SK-N-SH (cell line): Measurements from ENCODE around the gene SLC35A3. TPM values are rescaled to one million over a fixed set of nuclear protein-coding genes. Genes with fewer than 3 reads are reported as not detected.

Experiments used
- CTCF ChIA-PET: fragments of 300-600, 350-600 bp; formaldehyde crosslinking; extraction: SDS; loops from one replicate; lab custom pipeline; 2021; lab: Yijun Ruan, JAX
- POLR2A ChIA-PET: fragments of 350-600 bp; sonication (Branson Sonifier 250); formaldehyde crosslinking; extraction: SDS; loops from one replicate; lab custom pipeline; 2020; ENCODE audit warnings: antibody characterized with exemption, inconsistent platforms; lab: Yijun Ruan, JAX
- DNase-seq: peaks from one replicate; pipeline ENCODE4 v3.0.0; 2012
- H2AFZ ChIP-seq: fragments of 200-600 bp; sonication (generic); 2 replicates; pipeline ENCODE4 v1.8.1; 2016; ENCODE audit warnings: antibody characterized with exemption, mild to moderate bottlenecking, low read depth
- H3F3A ChIP-seq: fragments of 200-600 bp; sonication (generic); replicated peaks from 2 replicates; pipeline ENCODE3; 2016; ENCODE audit warnings: antibody characterized with exemption, mild to moderate bottlenecking; ENCODE audit not compliant: insufficient read depth
- H3K27ac ChIP-seq, 2 experiments: fragments of 200-500 bp in 1 of 2; fragments of 200-600 bp in 1 of 2; sonication (Bioruptor generic) in 1 of 2; sonication (generic), shearing (Covaris generic) in 1 of 2; 2 replicates each; pipeline versions ENCODE4 v1.5.1 to v1.6.1; 2014 to 2016; ENCODE audit warnings: low read depth in 2 of 2, inconsistent platforms in 1 of 2, low read length in 1 of 2, mild to moderate bottlenecking in 1 of 2, mixed read lengths in 1 of 2
- H3K27me3 ChIP-seq: fragments of 200-600 bp; sonication (generic), shearing (Covaris generic); 2 replicates; pipeline ENCODE4 v1.6.1; 2016; ENCODE audit warnings: mixed run types; ENCODE audit not compliant: insufficient read depth
- H3K36me3 ChIP-seq, 2 experiments: fragments of 200-500 bp in 1 of 2; fragments of 200-600 bp in 1 of 2; sonication (Bioruptor generic) in 1 of 2; sonication (generic) in 1 of 2; replicated peaks in 1 of 2; 2 replicates each; pipeline versions ENCODE3 to v1.5.1; 2014 to 2016; ENCODE audit warnings: low read length in 1 of 2, mild to moderate bottlenecking in 1 of 2; ENCODE audit not compliant: insufficient read depth in 2 of 2, control insufficient read depth in 1 of 2
- H3K4me1 ChIP-seq, 2 experiments: fragments of 200-500 bp in 1 of 2; fragments of 200-600 bp in 1 of 2; sonication (Bioruptor generic) in 1 of 2; sonication (generic), shearing (Covaris generic) in 1 of 2; 2 replicates each; pipeline versions ENCODE4 v1.5.1 to v1.6.1; 2014 to 2016; ENCODE audit warnings: low read depth in 1 of 2, low read length in 1 of 2, mixed run types in 1 of 2; ENCODE audit not compliant: insufficient read depth in 2 of 2, control insufficient read depth in 1 of 2
- H3K4me2 ChIP-seq: fragments of 200-600 bp; sonication (generic), shearing (Covaris generic); 2 replicates; pipeline ENCODE4 v1.6.1; 2017; ENCODE audit warnings: mixed run types
- H3K4me3 ChIP-seq, 2 experiments: fragments of 200-500 bp in 1 of 2; fragments of 200-600 bp in 1 of 2; sonication (Bioruptor generic) in 1 of 2; sonication (generic), shearing (Covaris generic) in 1 of 2; 2 replicates each; pipeline versions ENCODE4 v1.5.1 to v1.8.1; 2014 to 2016; ENCODE audit warnings: low read depth in 2 of 2, inconsistent platforms in 1 of 2, low read length in 1 of 2, mild to moderate bottlenecking in 1 of 2, mixed read lengths in 1 of 2, moderate library complexity in 1 of 2
- H3K79me2 ChIP-seq: fragments of 200-600 bp; sonication (generic); 2 replicates; pipeline ENCODE4 v1.8.1; 2017; ENCODE audit warnings: mild to moderate bottlenecking; ENCODE audit not compliant: insufficient read depth
- H3K9ac ChIP-seq: fragments of 200-600 bp; sonication (generic); 2 replicates; pipeline ENCODE4 v1.6.1; 2017; ENCODE audit warnings: mixed run types
- H3K9me2 ChIP-seq: fragments of 200-600 bp; sonication (generic); 2 replicates; pipeline ENCODE4 v1.6.1; 2017; ENCODE audit warnings: mixed run types
- H3K9me3 ChIP-seq: fragments of 200-600 bp; sonication (generic); 2 replicates; pipeline ENCODE4 v1.6.1; 2017; ENCODE audit warnings: mixed run types, mild to moderate bottlenecking, moderate library complexity
- H4K20me1 ChIP-seq: fragments of 200-600 bp; sonication (generic); 2 replicates; pipeline ENCODE4 v1.6.1; 2017; ENCODE audit warnings: mild to moderate bottlenecking, mixed run types; ENCODE audit not compliant: insufficient read depth
- CHD2 ChIP-seq: fragments of 150-350 bp; IDR thresholded peaks from 2 replicates; pipeline ENCODE4 v1.6.1; 2018; ENCODE audit warnings: low read length; ENCODE audit not compliant: partially characterized antibody
- EZH2phosphoT487 ChIP-seq: fragments of 200-600 bp; sonication (generic); IDR thresholded peaks from 2 replicates; pipeline ENCODE4 v1.6.1; 2017; ENCODE audit warnings: low read depth, mixed run types, mild to moderate bottlenecking, antibody characterized with exemption, moderate library complexity, borderline replicate concordance
- FOSL2 ChIP-seq: IDR thresholded peaks from 2 replicates; pipeline ENCODE4 v1.4.0; 2012; ENCODE audit warnings: low read depth, mild to moderate bottlenecking, moderate library complexity, borderline replicate concordance
- FOXJ3 ChIP-seq: sonication (generic); formaldehyde crosslinking; IDR thresholded peaks from 2 replicates; pipeline ENCODE4 v1.5.1; 2020; ENCODE audit warnings: mild to moderate bottlenecking, missing genetic modification reagents
- FOXM1 ChIP-seq: IDR thresholded peaks from 2 replicates; pipeline ENCODE4 v1.4.0; 2012; ENCODE audit warnings: low read depth, mild to moderate bottlenecking
- GABPA ChIP-seq: IDR thresholded peaks from 2 replicates; pipeline ENCODE4 v1.4.0; 2012; ENCODE audit warnings: low read depth, mild to moderate bottlenecking
- MEF2A ChIP-seq: IDR thresholded peaks from 2 replicates; pipeline ENCODE4 v1.4.0; 2012; ENCODE audit warnings: low read depth, borderline replicate concordance
- NRF1 ChIP-seq: IDR thresholded peaks from 2 replicates; pipeline ENCODE4 v1.6.1; 2012; ENCODE audit warnings: low read depth, mild to moderate bottlenecking, low read length
- RAD21 ChIP-seq: IDR thresholded peaks from 2 replicates; pipeline ENCODE4 v1.6.1; 2012; ENCODE audit warnings: mild to moderate bottlenecking, low read length
- RXRA ChIP-seq: IDR thresholded peaks from 2 replicates; pipeline ENCODE4 v1.4.0; 2012; ENCODE audit warnings: low read depth, mild to moderate bottlenecking, borderline replicate concordance
- SIN3A ChIP-seq: IDR thresholded peaks from 2 replicates; pipeline ENCODE4 v1.6.1; 2012; ENCODE audit warnings: low read depth, mild to moderate bottlenecking, low read length, moderate library complexity, borderline replicate concordance
- SMC3 ChIP-seq: IDR thresholded peaks from 2 replicates; pipeline ENCODE4 v1.6.1; 2012; ENCODE audit warnings: low read depth, low read length, improper control_type of control experiment
- TCF12 ChIP-seq: IDR thresholded peaks from 2 replicates; pipeline ENCODE4 v1.4.0; 2012
- TEAD4 ChIP-seq: IDR thresholded peaks from 2 replicates; pipeline ENCODE4 v1.4.0; 2012; ENCODE audit warnings: mild to moderate bottlenecking, borderline replicate concordance; ENCODE audit not compliant: insufficient read depth
- YY1 ChIP-seq: IDR thresholded peaks from 2 replicates; pipeline ENCODE4 v1.4.0; 2012; ENCODE audit warnings: low read depth, mild to moderate bottlenecking
- WGBS: methylation state at CpG from one replicate; pipeline ENCODE4 v1.1.6; 2017; ENCODE audit warnings: low lambda C conversion rate; 5-methylcytosine and 5-hydroxymethylcytosine counted together
- polyA plus RNA-seq, 3 experiments: library from polyadenylated mRNA; depleted of rRNA; stranded (reverse); fragments of >200 nt; gene quantifications; 2 replicates each; pipeline ENCODE4 v1.2.3, GENCODE V29; 2012
- TF ChIP-seq, protein P1 (sequence below): IDR thresholded peaks from 2 replicates; pipeline ENCODE4 v1.6.1; 2012; ENCODE audit warnings: mild to moderate bottlenecking, low read depth, low read length, moderate library complexity
- TF ChIP-seq, protein P2 (sequence below): fragments of 200-600 bp; sonication (generic); IDR thresholded peaks from 2 replicates; pipeline ENCODE4 v1.6.1; 2017; ENCODE audit warnings: antibody characterized with exemption, mild to moderate bottlenecking, moderate library complexity
- TF ChIP-seq, protein P3 (sequence below): IDR thresholded peaks from 2 replicates; pipeline ENCODE4 v1.4.0; 2012; ENCODE audit warnings: low read depth, borderline replicate concordance
- TF ChIP-seq, protein P4 (sequence below): IDR thresholded peaks from 2 replicates; pipeline ENCODE4 v1.4.0; 2012; ENCODE audit warnings: low read depth, borderline replicate concordance
- TF ChIP-seq, protein P5 (sequence below): fragments of 150-350 bp; IDR thresholded peaks from 2 replicates; pipeline ENCODE4 v1.6.1; 2017; ENCODE audit warnings: antibody characterized with exemption, low read length, low read depth, borderline replicate concordance
- TF ChIP-seq, protein P6 (sequence below): IDR thresholded peaks from 2 replicates; pipeline ENCODE4 v1.4.0; 2012; ENCODE audit warnings: low read depth

The SLC35A3 gene
- polyA plus RNA-seq (2012; rRNA removed) = 5.7 and 7.4 TPM in 2 replicates
- 8.0 and 8.1 TPM in 2 replicates for polyA plus RNA-seq (2012; cell fraction: cytosol; rRNA removed)
- 7.0 and 12.4 TPM in 2 replicates for polyA plus RNA-seq (2012; cell fraction: nucleus; rRNA removed)

DNA sequence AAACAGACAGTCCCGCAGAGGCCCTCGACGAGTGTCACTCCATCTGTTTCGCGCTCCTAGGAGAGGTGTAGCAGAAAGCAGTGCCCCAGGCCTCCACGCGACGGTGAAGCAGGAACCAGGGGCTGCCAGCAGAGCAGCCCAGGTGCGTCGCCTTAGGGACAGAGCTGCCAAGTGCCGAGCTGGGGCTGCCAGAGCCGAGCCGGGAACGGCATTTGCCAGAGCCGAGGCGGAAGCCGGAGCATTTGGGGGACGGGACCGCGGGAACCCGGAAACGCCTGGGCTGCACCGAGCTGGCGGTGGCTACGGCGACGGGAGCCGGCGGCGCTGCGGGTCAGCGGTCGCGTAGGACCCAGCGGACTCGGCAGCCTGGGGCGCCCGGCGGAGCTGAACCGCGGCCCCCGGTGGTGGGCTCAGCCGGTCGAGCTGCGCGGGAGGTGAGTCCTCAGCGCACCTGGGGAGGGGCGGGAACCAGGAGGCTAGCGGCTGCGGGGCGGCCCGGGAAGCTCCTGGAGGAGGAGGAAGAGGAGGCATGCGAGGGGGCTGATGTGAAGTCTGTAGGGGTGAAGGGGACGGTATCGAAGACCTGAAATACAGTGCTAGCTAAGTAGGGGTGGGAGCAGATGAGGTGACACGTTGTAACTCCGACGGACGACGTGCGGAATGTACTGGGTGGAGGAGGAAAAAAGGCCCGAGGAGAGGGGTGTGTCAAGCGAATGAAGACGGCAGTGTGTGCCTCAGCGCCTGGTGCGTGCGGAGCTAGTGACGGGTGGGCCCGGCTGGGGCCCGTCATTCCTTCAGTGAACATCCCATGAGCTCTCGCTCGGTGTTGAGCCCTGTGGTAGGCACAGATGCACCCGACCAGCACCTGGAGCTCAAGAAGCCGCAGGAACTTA is at the start of gene SLC35A3:
Gene SLC35A3, plus strand, starts transcription at position 268 of the 893 bp plus-strand sequence. CDS start 23,559 bp downstream, outside the sequence.
- H3K27me3 ChIP-seq = no peaks in the 10 kb centered on the region
- H3K4me1 ChIP-seq = peaks cover 5 to 6% of the 10 kb centered on the region in 2 experiments; a peak in 3 of 4 replicates
- 3% methylated on average over 37 of the region's 74 CpGs for WGBS
- ChIA-PET POLR2A (interaction anchor here (0.6 to 1.4 kb wide), 5 partner anchors 8 to 163 kb away, joined by 4 to 7 read pairs (median 5); partner anchors contain the start of genes AGL, SASS6 and TRMT13), CTCF (interaction anchor here (0.7 kb wide), 1 partner anchor 27 kb away, joined by 3 read pairs; no protein-coding TSS in a partner anchor)
- no peaks in the 10 kb centered on the region for H3K9me2 ChIP-seq
- peak within 1 kb of the TSS; percentile 77 for H3K9ac ChIP-seq
- H3F3A ChIP-seq = peaks cover 16% of the 10 kb centered on the region
- peak within 1 kb of the TSS; percentile 74 to 94 for H3K4me3 ChIP-seq
- DNase-seq = peak; percentile 92
- H3K36me3 ChIP-seq = peaks cover 0 to 4% of the 10 kb centered on the region in 2 experiments
- peaks cover 49% of the 10 kb centered on the region for H3K79me2 ChIP-seq
- peak within 1 kb of the TSS; percentile 51 to 64 for H3K27ac ChIP-seq
- peak within 1 kb of the TSS; percentile 82 for H2AFZ ChIP-seq
- no peaks in the 10 kb centered on the region for H4K20me1 ChIP-seq
- peak within 1 kb of the TSS; percentile 88 for H3K4me2 ChIP-seq
- H3K9me3 ChIP-seq = no peaks in the 10 kb centered on the region
- TF ChIP-seq RAD21 (no peak), EZH2phosphoT487 (no peak), TCF12 (no peak), FOXJ3 (CRISPR knock-in tag) (no peak), YY1 (peak; percentile 74; the same call in 1 of the 2 replicates), FOSL2 (no peak), MEF2A (no peak), CHD2 (peak; percentile 71), GABPA (peak; percentile 88), SIN3A (peak; percentile 89; the same call in 1 of the 2 replicates), NRF1 (no peak), FOXM1 (no peak), RXRA (no peak), TEAD4 (0 out of 2 replicates have a peak, but pooled peaks have one; percentile 35), SMC3 (peak; percentile 13; the same call in 1 of the 2 replicates)
- TF ChIP-seq, protein P1, sequence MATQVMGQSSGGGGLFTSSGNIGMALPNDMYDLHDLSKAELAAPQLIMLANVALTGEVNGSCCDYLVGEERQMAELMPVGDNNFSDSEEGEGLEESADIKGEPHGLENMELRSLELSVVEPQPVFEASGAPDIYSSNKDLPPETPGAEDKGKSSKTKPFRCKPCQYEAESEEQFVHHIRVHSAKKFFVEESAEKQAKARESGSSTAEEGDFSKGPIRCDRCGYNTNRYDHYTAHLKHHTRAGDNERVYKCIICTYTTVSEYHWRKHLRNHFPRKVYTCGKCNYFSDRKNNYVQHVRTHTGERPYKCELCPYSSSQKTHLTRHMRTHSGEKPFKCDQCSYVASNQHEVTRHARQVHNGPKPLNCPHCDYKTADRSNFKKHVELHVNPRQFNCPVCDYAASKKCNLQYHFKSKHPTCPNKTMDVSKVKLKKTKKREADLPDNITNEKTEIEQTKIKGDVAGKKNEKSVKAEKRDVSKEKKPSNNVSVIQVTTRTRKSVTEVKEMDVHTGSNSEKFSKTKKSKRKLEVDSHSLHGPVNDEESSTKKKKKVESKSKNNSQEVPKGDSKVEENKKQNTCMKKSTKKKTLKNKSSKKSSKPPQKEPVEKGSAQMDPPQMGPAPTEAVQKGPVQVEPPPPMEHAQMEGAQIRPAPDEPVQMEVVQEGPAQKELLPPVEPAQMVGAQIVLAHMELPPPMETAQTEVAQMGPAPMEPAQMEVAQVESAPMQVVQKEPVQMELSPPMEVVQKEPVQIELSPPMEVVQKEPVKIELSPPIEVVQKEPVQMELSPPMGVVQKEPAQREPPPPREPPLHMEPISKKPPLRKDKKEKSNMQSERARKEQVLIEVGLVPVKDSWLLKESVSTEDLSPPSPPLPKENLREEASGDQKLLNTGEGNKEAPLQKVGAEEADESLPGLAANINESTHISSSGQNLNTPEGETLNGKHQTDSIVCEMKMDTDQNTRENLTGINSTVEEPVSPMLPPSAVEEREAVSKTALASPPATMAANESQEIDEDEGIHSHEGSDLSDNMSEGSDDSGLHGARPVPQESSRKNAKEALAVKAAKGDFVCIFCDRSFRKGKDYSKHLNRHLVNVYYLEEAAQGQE = peak; percentile 57; the same call in 1 of the 2 replicates
- TF ChIP-seq, protein P2, sequence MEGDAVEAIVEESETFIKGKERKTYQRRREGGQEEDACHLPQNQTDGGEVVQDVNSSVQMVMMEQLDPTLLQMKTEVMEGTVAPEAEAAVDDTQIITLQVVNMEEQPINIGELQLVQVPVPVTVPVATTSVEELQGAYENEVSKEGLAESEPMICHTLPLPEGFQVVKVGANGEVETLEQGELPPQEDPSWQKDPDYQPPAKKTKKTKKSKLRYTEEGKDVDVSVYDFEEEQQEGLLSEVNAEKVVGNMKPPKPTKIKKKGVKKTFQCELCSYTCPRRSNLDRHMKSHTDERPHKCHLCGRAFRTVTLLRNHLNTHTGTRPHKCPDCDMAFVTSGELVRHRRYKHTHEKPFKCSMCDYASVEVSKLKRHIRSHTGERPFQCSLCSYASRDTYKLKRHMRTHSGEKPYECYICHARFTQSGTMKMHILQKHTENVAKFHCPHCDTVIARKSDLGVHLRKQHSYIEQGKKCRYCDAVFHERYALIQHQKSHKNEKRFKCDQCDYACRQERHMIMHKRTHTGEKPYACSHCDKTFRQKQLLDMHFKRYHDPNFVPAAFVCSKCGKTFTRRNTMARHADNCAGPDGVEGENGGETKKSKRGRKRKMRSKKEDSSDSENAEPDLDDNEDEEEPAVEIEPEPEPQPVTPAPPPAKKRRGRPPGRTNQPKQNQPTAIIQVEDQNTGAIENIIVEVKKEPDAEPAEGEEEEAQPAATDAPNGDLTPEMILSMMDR = no peak
- TF ChIP-seq, protein P3, sequence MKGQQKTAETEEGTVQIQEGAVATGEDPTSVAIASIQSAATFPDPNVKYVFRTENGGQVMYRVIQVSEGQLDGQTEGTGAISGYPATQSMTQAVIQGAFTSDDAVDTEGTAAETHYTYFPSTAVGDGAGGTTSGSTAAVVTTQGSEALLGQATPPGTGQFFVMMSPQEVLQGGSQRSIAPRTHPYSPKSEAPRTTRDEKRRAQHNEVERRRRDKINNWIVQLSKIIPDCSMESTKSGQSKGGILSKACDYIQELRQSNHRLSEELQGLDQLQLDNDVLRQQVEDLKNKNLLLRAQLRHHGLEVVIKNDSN = peak; percentile 55; the same call in 1 of the 2 replicates
- TF ChIP-seq, protein P4, sequence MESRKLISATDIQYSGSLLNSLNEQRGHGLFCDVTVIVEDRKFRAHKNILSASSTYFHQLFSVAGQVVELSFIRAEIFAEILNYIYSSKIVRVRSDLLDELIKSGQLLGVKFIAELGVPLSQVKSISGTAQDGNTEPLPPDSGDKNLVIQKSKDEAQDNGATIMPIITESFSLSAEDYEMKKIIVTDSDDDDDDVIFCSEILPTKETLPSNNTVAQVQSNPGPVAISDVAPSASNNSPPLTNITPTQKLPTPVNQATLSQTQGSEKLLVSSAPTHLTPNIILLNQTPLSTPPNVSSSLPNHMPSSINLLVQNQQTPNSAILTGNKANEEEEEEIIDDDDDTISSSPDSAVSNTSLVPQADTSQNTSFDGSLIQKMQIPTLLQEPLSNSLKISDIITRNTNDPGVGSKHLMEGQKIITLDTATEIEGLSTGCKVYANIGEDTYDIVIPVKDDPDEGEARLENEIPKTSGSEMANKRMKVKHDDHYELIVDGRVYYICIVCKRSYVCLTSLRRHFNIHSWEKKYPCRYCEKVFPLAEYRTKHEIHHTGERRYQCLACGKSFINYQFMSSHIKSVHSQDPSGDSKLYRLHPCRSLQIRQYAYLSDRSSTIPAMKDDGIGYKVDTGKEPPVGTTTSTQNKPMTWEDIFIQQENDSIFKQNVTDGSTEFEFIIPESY = no peak
- TF ChIP-seq, protein P5, sequence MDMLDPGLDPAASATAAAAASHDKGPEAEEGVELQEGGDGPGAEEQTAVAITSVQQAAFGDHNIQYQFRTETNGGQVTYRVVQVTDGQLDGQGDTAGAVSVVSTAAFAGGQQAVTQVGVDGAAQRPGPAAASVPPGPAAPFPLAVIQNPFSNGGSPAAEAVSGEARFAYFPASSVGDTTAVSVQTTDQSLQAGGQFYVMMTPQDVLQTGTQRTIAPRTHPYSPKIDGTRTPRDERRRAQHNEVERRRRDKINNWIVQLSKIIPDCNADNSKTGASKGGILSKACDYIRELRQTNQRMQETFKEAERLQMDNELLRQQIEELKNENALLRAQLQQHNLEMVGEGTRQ = no peak
- TF ChIP-seq, protein P6, sequence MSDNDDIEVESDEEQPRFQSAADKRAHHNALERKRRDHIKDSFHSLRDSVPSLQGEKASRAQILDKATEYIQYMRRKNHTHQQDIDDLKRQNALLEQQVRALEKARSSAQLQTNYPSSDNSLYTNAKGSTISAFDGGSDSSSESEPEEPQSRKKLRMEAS = peak; percentile 72
